ENCODE data around the gene SYT15.

Gene SYT15

GRCh38 chr10:46544989-46545791 lies 33.7 kb upstream of the SYT15 start:
- no peak for DNase-seq

GRCh38 chr10:46545861-46546590 lies 32.9 kb upstream of the SYT15 start:
- no peak for DNase-seq

- no peak for DNase-seq
Observed at GRCh38 chr10:46546591-46547540, 32.1 kb upstream of the SYT15 start.

- DNase-seq, result no peak
Observed at GRCh38 chr10:46547541-46548497, 31.1 kb upstream of the SYT15 start.

GRCh38 chr10:46548498-46549090 lies 30.3 kb upstream of the SYT15 start:
- DNase-seq, result no peak

- no peak for DNase-seq
Observed at GRCh38 chr10:46549171-46550075, 29.5 kb upstream of the SYT15 start.

- no peak for DNase-seq
Observed at GRCh38 chr10:46550076-46550790, 28.7 kb upstream of the SYT15 start.

GRCh38 chr10:46550795-46551700 lies 27.9 kb upstream of the SYT15 start:
- DNase-seq, result no peak

- DNase-seq, result no peak
Observed at GRCh38 chr10:46551701-46552525, 27.0 kb upstream of the SYT15 start.

GRCh38 chr10:46552526-46553237 lies 26.2 kb upstream of the SYT15 start:
- no peak for DNase-seq

GRCh38 chr10:46553238-46554049 lies 25.5 kb upstream of the SYT15 start:
- DNase-seq, result no peak

- DNase-seq, result no peak
Observed at GRCh38 chr10:46554166-46554781, 24.7 kb upstream of the SYT15 start.

GRCh38 chr10:46555366-46555712 lies 23.6 kb upstream of the SYT15 start:
- no peak for DNase-seq

Measured in nucleus accumbens (tissue), 56 donors.